Measurements from ENCODE around the gene PNMA6E.
"Not testable (repeated sequence)": the region's sequence is repeated elsewhere in the genome, so short reads cannot be mapped to it uniquely, and the experiment has no call there.

PNMA6E gene

GRCh38 chrX:153408221-153408721 lies 7.1 kb upstream of the PNMA6E start:
- no peak for DNase-seq (ENCODE audit: low read depth)

GRCh38 chrX:153407736-153408135 lies 6.6 kb upstream of the PNMA6E start:
- DNase-seq (ENCODE audit: low read depth), result no peak

GRCh38 chrX:153406903-153407302 lies 5.8 kb upstream of the PNMA6E start:
- no peak for DNase-seq (ENCODE audit: low read depth)

- DNase-seq (ENCODE audit: low read depth), result no peak
Measured at GRCh38 chrX:153406011-153406410, 4.9 kb upstream of the PNMA6E start.

GRCh38 chrX:153405426-153405825 lies 4.3 kb upstream of the PNMA6E start:
- DNase-seq (ENCODE audit: low read depth), result no peak

GRCh38 chrX:153404333-153404732 lies 3.2 kb upstream of the PNMA6E start:
- not testable (repeated sequence) for DNase-seq (ENCODE audit: low read depth)

GRCh38 chrX:153400146-153401132 lies 711 bp downstream of the PNMA6E start:
- peak; percentile 11 for DNase-seq (ENCODE audit: low read depth)

GRCh38 chrX:153398275-153398960 lies 2.7 kb downstream of the PNMA6E start:
- no peak for DNase-seq (ENCODE audit: low read depth)

GRCh38 chrX:153397256-153397960 lies 3.7 kb downstream of the PNMA6E start:
- no peak for DNase-seq (ENCODE audit: low read depth)

GRCh38 chrX:153396320-153397195 lies 4.6 kb downstream of the PNMA6E start:
- DNase-seq (ENCODE audit: low read depth), result no peak

- no peak for DNase-seq (ENCODE audit: low read depth)
Measured at GRCh38 chrX:153395613-153396319, 5.4 kb downstream of the PNMA6E start.

- no peak for DNase-seq (ENCODE audit: low read depth)
Measured at GRCh38 chrX:153394612-153395011, 6.5 kb downstream of the PNMA6E start.

- DNase-seq (ENCODE audit: low read depth), result no peak
Measured at GRCh38 chrX:153392642-153393321, 8.4 kb downstream of the PNMA6E start.

GRCh38 chrX:153389460-153389768 lies 11.7 kb downstream of the PNMA6E start:
- DNase-seq (ENCODE audit: low read depth), result not testable (repeated sequence)

- DNase-seq (ENCODE audit: low read depth), result no peak
Measured at GRCh38 chrX:153388722-153389459, 12.3 kb downstream of the PNMA6E start.

- no peak for DNase-seq (ENCODE audit: low read depth)
Measured at GRCh38 chrX:153387987-153388721, 13.0 kb downstream of the PNMA6E start.

GRCh38 chrX:153387345-153387744 lies 13.8 kb downstream of the PNMA6E start:
- no peak for DNase-seq (ENCODE audit: low read depth)

GRCh38 chrX:153386097-153386496 lies 15.1 kb downstream of the PNMA6E start:
- DNase-seq (ENCODE audit: low read depth), result no peak

GRCh38 chrX:153384973-153385372 lies 16.2 kb downstream of the PNMA6E start:
- not testable (repeated sequence) for DNase-seq (ENCODE audit: low read depth)
